GM23338 (cell line): Measurements from ENCODE around the gene ZSCAN18.

ENCODE experiments used
- CREB1 ChIP-seq: fragments of 250-450 bp; sonication (Bioruptor Pico); IDR thresholded peaks from 2 replicates; pipeline ENCODE4 v1.5.0; 2020; ENCODE audit warnings: low read depth, mild to moderate bottlenecking, moderate library complexity
- CTCF ChIP-seq, 2 experiments: fragments of 200-600 bp in 1 of 2; sonication (generic) in 1 of 2; conservative IDR thresholded peaks; 2 replicates each; pipeline versions ENCODE4 v1.5.1 to v1.6.1; 2016 to 2017; ENCODE audit warnings: antibody characterized with exemption in 2 of 2, low read depth in 2 of 2, mild to moderate bottlenecking in 2 of 2, moderate library complexity in 1 of 2
- EZH2 ChIP-seq: fragments of 200-600 bp; sonication (generic); IDR thresholded peaks from one replicate; pipeline ENCODE4 v1.8.0; 2017; ENCODE audit warnings: antibody characterized with exemption, mild to moderate bottlenecking, low read depth; ENCODE audit not compliant: unreplicated experiment
- EZH2phosphoT487 ChIP-seq: fragments of 200-600 bp; sonication (generic); IDR thresholded peaks from one replicate; pipeline ENCODE4 v1.8.1; 2018; ENCODE audit warnings: antibody characterized with exemption; ENCODE audit not compliant: unreplicated experiment
- JUNB ChIP-seq: IDR thresholded peaks from one replicate; pipeline ENCODE4 v1.6.1; 2016; ENCODE audit warnings: antibody characterized with exemption; ENCODE audit not compliant: unreplicated experiment
- NANOG ChIP-seq: IDR thresholded peaks from 2 replicates; pipeline ENCODE4 v1.6.1; 2016; ENCODE audit warnings: antibody characterized with exemption, borderline replicate concordance
- POLR2AphosphoS5 ChIP-seq: IDR thresholded peaks from 2 replicates; pipeline ENCODE4 v1.6.1; 2016; ENCODE audit warnings: antibody characterized with exemption, low read depth
- REST ChIP-seq: IDR thresholded peaks from one replicate; pipeline ENCODE4 v1.6.1; 2018; ENCODE audit warnings: antibody characterized with exemption; ENCODE audit not compliant: unreplicated experiment
- ZNF114 ChIP-seq: fragments of 250-450 bp; sonication (Bioruptor Pico); IDR thresholded peaks from 2 replicates; pipeline ENCODE4 v1.5.0; 2020; ENCODE audit warnings: mild to moderate bottlenecking, moderate library complexity
- ZNF331 ChIP-seq: fragments of 250-450 bp; sonication (Bioruptor Pico); IDR thresholded peaks from 2 replicates; pipeline ENCODE4 v1.5.0; 2020; ENCODE audit warnings: low read depth, mild to moderate bottlenecking, moderate library complexity
- TF ChIP-seq, protein P1 (sequence below): IDR thresholded peaks from 2 replicates; pipeline ENCODE4 v1.6.1; 2016; ENCODE audit warnings: antibody characterized with exemption

GRCh38 chr19:58040751-58041525 lies 57.1 kb downstream of the ZSCAN18 start:
- TF ChIP-seq CTCF (conservative IDR thresholded peaks at IDR 0.05; ENCODE audit: low read depth in 2 of 2) (no peak), CREB1 (CRISPR knock-in tag) (no peak), EZH2 (no peak), JUNB (no peak), POLR2AphosphoS5 (no peak), EZH2phosphoT487 (no peak), REST (no peak), ZNF331 (CRISPR knock-in tag) (no peak), ZNF114 (CRISPR knock-in tag) (no peak), NANOG (no peak)
- TF ChIP-seq, protein P1, sequence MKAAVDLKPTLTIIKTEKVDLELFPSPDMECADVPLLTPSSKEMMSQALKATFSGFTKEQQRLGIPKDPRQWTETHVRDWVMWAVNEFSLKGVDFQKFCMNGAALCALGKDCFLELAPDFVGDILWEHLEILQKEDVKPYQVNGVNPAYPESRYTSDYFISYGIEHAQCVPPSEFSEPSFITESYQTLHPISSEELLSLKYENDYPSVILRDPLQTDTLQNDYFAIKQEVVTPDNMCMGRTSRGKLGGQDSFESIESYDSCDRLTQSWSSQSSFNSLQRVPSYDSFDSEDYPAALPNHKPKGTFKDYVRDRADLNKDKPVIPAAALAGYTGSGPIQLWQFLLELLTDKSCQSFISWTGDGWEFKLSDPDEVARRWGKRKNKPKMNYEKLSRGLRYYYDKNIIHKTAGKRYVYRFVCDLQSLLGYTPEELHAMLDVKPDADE: no peak
